Astrocyte of the cerebellum (primary cell): ENCODE measurements around the gene RANBP3L.

Experiments
- DNase-seq: peaks from one replicate; pipeline ENCODE4 v3.0.0-alpha.2; 2011; ENCODE audit warnings: low read depth
- H3K4me3 ChIP-seq: 2 replicates; pipeline ENCODE4 v1.5.1; 2011; ENCODE audit warnings: mild to moderate bottlenecking, low read depth, low read length, moderate library complexity
- in situ Hi-C: cut with HindIII; loops from 2 replicates; pipeline ENCODE4 v1.10.0; 2017; ENCODE audit warnings: low sequenced_read_pairs
- TF ChIP-seq, protein P1 (sequence below): IDR thresholded peaks from 2 replicates; pipeline ENCODE4 v1.5.1; 2012; ENCODE audit warnings: low read length, low read depth, moderate library complexity, mild to moderate bottlenecking; ENCODE audit errors: missing control alignments

RANBP3L gene

GRCh38 chr5:36240779-36241630, 60.7 kb downstream of the RANBP3L start:
- no peak for DNase-seq
- in situ Hi-C loops = no loop called here
- TF ChIP-seq, protein P1, sequence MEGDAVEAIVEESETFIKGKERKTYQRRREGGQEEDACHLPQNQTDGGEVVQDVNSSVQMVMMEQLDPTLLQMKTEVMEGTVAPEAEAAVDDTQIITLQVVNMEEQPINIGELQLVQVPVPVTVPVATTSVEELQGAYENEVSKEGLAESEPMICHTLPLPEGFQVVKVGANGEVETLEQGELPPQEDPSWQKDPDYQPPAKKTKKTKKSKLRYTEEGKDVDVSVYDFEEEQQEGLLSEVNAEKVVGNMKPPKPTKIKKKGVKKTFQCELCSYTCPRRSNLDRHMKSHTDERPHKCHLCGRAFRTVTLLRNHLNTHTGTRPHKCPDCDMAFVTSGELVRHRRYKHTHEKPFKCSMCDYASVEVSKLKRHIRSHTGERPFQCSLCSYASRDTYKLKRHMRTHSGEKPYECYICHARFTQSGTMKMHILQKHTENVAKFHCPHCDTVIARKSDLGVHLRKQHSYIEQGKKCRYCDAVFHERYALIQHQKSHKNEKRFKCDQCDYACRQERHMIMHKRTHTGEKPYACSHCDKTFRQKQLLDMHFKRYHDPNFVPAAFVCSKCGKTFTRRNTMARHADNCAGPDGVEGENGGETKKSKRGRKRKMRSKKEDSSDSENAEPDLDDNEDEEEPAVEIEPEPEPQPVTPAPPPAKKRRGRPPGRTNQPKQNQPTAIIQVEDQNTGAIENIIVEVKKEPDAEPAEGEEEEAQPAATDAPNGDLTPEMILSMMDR = peak; percentile 4
- H3K4me3 ChIP-seq = peak overlapping the region; percentile 74

DNA sequence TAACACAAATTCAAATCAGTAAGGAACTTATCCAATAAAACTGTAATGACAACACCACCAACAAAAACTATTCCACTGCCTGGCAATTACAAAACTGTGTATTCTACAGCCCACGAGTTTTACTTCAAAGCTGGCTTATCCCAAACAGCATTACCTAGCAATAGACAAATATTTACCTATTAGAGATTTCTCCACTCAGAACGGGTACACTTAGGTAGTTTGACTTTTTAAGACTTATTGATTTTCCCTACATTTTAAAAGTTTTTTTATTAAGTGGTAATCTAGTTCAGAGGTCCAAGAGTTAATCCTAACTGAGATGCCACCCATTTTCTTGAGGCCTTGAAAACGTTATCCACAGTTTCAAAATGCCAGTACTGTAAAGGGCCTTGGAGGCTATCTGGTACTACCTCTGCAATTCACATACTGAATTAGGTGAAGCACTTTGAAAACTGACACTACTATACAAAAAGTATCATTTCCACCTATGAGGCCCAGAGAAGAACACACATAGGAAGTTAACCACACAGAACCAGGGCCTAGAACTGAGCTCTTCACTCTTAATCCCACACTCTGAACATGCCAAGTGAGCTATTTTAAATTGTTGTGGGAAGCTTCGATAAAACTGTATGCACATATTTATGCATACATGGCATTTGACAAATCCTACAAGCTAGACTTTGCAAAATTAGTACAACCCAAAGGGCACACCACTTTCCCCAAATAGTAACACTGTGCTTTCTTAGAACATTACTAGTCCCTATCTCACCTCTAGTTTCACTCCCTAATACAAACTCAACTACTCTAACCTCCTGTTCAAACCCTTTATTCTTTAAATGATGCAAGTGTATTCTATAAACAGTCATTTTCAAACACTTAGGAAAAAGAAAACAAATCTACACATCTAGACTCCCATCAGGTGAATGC, 62.1 kb downstream of the RANBP3L start:
- no peak for DNase-seq
- peak overlapping the region; percentile 74 for H3K4me3 ChIP-seq
- TF ChIP-seq, protein P1 = no peak
- in situ Hi-C loops = no loop called here

DNA sequence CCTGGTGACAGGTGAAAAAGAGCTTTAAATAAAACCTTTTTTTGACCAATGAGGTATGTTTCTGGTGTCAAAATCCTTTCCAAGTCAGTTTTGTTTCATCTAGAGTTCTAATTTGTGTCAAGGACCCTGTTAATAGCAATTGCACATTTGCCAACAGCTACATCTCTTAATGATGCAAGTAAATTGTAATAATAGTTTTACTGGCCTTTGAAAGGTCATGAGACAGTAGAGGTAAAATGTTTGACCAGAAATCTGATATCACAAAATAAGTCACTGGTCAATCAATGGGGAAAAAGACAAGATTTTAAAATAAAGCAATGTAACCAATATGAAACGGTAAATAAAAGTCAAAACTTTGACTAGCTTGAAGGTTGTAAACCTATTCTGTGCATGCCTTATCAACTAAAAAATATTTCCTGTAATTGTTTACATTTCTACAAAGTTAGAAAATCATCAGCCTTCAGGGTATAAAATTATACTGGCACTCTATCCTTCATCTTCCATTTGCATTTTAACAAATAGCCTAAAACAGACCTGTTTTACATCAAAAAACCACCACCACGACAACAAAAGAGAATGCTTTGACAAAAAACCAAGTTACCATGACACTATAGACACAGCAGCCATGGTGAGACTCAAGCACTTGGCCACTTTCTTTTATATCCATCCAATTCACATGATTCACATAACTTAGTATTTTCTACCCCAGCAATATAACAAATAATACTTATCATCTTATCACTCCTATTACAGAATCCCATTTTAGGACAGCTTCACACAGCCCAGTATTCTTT, 63.0 kb downstream of the RANBP3L start:
- TF ChIP-seq, protein P1 = no peak
- in situ Hi-C loops = no loop called here
- peak overlapping the region; percentile 8 for H3K4me3 ChIP-seq

GRCh38 chr5:36237751-36238150, 64.0 kb downstream of the RANBP3L start:
- TF ChIP-seq, protein P1 = no peak
- no peak overlapping the region for H3K4me3 ChIP-seq
- in situ Hi-C loops = no loop called here
- no peak for DNase-seq

More for the DNA sequence above, 63.0 kb downstream of the RANBP3L start:
- no peak for DNase-seq

- no peak overlapping the region for H3K4me3 ChIP-seq
- TF ChIP-seq, protein P1 = no peak
- in situ Hi-C loops = no loop called here
- no peak for DNase-seq
Observed at GRCh38 chr5:36236801-36237200, 64.9 kb downstream of the RANBP3L start.

DNA sequence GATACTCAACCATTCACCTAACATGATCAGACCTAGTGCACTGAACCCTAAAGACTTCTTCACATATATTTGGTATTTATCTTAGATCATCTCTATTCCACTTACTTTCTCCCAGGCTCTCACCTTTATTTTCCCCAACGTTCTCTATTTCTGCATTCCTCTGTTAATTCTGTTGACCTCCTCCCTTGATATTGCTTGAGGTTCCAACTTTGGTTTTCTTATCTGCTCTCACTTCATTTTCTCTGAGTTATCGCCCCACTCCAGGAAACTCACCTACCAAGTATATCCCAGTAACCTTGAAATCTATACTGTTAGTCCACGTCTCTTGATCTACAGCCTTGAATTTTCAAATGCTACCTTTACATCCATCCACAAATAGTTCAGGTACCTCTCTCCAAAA, 69.2 kb downstream of the RANBP3L start:
- DNase-seq = no peak

More for the DNA sequence above, 69.2 kb downstream of the RANBP3L start:
- in situ Hi-C loops = no loop called here
- no peak overlapping the region for H3K4me3 ChIP-seq
- TF ChIP-seq, protein P1 = no peak
